Measurements from ENCODE around the gene MINK1.
"Not testable (repeated sequence)": the region's sequence is repeated elsewhere in the genome, so short reads cannot be mapped to it uniquely, and the experiment has no call there.

Gene MINK1

DNA sequence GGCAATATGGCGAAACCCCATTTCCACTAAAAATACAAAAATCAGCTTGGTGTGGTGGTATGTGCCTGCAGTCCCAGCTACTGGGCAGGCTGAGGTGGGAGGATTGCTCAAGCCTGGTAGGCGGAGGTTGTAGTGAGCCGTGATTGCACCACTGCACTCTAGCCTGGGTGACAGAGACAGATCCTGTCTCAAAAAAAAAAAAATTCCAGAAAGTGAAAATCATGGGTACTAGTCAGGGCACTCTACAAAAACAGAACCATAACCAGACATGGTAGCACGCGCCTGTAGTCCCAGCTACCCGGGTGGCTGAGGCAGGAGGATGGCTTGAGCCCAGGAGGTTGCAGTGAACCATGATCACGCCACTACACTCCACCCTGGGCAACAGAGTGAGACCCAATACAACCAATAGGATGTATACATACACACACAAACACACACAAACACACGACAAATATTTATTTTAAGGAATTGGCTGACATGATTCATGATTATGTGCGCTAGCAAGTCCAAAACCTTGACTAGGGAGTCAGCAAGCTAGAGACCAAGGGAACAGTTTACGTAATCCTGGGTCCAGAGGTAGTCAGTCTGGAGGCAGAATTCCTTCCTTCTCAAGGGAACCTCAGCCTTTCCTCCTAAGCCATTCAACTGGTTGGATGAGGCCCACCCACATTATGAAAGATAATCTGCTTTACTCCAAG lies 87.4 kb downstream of the MINK1 start:
- in situ Hi-C loops (cut with MboI; ENCODE audit: low sequenced_read_pairs), result no loop called here

DNA sequence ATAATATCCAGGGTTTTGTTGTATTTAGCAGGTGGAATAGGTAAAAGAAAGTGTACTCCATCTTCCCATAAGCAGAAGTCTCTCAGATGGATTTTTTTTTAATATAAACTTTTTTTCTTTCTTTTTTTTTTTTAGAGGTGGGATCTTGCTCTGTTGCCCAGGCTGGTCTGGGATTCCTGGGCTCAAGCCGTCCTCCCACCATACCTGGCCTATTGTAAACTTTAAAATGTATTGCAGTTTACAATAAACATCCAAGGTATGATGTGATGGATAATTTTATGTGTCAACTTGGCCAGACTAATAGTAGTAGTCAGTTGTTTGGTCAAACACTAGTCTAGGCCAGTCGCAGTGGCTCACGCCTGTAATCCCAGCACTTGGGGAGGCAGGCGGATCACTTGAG lies 88.2 kb downstream of the MINK1 start:
- in situ Hi-C loops (cut with MboI; ENCODE audit: low sequenced_read_pairs), result no loop called here

DNA sequence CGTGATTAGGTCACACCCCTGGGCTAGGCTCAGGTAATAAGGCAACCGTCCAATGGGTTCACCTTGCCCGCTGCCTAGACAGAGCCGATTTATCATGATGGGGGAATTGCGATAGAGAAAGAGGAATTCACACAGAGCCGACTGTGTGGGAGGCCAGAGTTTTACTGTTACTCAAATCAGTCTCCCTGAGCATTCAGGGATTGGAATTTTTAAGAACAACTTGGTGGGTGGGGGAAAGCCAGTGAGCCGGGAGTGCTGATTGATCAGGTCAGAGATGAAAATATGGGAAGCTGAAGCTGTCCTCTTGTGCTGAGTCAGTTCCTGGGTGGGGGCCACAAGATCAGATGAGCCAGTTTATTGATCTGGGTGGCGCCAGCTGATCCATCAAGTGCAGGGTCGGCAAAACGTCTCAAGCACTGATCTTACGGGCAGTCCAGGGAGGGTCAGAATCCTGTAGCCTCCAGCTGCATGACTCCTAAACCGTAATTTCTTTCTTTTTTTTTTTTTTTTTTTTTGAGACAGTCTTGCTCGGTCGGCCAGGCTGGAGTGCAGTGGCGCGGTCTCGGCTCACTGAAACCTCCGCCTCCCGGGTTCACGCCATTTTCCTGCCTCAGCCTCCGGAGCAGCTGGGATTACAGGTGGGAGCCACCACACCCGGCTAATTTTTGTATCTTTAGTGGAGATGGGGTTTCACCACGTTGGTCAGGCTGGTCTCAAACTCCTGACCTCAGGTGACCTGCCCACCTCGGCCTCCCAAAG lies 93.6 kb downstream of the MINK1 start:
- in situ Hi-C loops (cut with MboI; ENCODE audit: low sequenced_read_pairs), result not testable (repeated sequence)

DNA sequence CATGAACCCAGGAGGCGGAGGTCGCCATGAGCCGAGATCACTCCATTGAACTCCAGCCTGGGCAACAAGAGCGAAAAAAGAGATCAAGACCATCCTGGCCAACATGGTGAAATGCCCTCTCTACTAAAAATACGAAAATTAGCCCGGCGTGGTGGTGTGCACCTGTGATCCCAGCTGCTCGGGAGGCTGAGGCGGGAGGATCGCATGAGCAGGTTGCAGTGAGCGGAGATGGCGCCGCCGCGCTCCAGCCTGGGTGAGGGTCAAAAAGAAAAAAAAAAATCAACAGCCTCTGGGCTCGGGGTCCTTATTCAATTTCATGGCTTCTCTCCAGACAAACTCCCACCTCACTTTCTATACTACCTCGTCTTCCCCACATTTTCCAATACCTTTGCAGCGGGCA lies 95.7 kb downstream of the MINK1 start:
- in situ Hi-C loops (cut with MboI; ENCODE audit: low sequenced_read_pairs), result no loop called here

DNA sequence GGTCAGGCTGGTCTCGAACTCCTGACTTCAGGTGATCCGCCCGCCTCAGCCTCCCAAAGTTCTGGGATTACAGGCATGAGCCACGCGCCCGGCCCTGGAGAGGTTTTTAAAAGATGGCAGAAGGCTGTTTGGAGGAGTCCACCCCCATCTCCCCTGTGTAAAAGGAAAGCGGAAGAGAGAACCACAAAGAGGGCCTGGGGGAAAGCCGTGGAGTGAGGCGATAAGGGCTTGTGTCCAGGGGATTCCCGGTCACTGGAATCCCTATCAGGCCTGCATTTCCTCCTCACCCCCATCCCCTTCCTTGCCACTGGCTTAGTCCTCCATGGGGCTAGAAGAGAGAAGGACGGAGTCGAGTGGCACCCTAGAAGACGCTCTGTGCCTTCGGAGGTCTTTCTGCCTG lies 98.8 kb downstream of the MINK1 start, which contains the start of gene GP1BA:
GP1BA (plus strand) TSS at position 315 of the 400 bp plus-strand sequence. CDS start 328 bp downstream, outside the sequence.
- in situ Hi-C loops (cut with MboI; ENCODE audit: low sequenced_read_pairs), result no loop called here

DNA sequence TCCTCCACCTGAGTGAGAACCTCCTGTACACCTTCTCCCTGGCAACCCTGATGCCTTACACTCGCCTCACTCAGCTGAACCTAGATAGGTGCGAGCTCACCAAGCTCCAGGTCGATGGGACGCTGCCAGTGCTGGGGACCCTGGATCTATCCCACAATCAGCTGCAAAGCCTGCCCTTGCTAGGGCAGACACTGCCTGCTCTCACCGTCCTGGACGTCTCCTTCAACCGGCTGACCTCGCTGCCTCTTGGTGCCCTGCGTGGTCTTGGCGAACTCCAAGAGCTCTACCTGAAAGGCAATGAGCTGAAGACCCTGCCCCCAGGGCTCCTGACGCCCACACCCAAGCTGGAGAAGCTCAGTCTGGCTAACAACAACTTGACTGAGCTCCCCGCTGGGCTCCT lies 99.6 kb downstream of the MINK1 start:
- in situ Hi-C loops (cut with MboI; ENCODE audit: low sequenced_read_pairs), result no loop called here

DNA sequence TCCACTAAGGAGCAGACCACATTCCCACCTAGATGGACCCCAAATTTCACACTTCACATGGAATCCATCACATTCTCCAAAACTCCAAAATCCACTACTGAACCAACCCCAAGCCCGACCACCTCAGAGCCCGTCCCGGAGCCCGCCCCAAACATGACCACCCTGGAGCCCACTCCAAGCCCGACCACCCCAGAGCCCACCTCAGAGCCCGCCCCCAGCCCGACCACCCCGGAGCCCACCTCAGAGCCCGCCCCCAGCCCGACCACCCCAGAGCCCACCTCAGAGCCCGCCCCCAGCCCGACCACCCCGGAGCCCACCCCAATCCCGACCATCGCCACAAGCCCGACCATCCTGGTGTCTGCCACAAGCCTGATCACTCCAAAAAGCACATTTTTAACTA lies 100.5 kb downstream of the MINK1 start:
- in situ Hi-C loops (cut with MboI; ENCODE audit: low sequenced_read_pairs), result no loop called here

DNA sequence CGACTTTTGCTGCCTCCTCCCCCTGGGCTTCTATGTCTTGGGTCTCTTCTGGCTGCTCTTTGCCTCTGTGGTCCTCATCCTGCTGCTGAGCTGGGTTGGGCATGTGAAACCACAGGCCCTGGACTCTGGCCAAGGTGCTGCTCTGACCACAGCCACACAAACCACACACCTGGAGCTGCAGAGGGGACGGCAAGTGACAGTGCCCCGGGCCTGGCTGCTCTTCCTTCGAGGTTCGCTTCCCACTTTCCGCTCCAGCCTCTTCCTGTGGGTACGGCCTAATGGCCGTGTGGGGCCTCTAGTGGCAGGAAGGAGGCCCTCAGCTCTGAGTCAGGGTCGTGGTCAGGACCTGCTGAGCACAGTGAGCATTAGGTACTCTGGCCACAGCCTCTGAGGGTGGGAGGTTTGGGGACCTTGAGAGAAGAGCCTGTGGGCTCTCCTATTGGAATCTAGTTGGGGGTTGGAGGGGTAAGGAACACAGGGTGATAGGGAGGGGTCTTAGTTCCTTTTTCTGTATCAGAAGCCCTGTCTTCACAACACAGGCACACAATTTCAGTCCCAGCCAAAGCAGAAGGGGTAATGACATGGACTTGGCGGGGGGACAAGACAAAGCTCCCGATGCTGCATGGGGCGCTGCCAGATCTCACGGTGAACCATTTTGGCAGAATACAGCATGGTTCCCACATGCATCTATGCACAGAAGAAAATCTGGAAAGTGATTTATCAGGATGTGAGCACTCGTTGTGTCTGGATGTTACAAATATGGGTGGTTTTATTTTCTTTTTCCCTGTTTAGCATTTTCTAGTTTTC lies 101.2 kb downstream of the MINK1 start:
- in situ Hi-C loops (cut with MboI; ENCODE audit: low sequenced_read_pairs), result no loop called here

DNA sequence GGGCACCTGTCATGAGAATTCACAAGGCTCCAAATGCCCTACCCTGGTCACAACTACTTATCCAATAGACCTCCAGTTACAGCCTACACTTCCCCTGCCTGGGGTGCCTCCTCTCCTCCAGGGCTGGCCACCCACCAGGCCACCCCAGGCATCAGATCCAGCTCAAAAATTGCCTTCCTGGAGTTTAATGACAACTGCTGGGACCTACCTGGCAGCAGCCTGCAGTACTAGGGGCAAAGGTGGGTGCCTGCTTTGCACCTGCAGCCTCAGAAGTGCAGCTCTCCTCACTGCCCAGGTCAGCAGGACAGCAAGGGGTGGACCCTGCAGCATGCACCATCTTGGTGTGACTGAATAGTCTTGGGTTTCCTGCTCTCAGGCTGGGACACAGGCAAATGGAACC lies 102.5 kb downstream of the MINK1 start:
- in situ Hi-C loops (cut with MboI; ENCODE audit: low sequenced_read_pairs), result no loop called here

DNA sequence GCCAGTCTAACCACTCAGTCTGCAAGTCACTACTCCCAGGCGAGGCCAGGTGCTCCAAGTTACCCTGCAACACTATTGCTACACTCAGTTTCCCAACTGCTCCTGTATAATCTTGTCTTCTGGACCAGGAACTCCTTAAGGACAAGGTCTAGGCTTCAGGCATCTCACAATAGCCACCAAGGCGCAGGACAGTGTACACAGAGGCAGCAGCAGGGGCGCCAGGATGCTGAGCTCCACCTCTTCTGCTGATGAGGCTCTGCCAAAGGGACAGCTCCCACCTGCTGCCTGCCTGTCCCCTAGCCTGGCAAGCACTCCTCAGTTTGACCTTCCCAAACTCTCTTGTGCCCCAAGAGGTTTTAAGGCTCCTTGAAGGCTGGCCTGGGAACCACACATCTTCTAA lies 103.3 kb downstream of the MINK1 start:
- in situ Hi-C loops (cut with MboI; ENCODE audit: low sequenced_read_pairs), result no loop called here

DNA sequence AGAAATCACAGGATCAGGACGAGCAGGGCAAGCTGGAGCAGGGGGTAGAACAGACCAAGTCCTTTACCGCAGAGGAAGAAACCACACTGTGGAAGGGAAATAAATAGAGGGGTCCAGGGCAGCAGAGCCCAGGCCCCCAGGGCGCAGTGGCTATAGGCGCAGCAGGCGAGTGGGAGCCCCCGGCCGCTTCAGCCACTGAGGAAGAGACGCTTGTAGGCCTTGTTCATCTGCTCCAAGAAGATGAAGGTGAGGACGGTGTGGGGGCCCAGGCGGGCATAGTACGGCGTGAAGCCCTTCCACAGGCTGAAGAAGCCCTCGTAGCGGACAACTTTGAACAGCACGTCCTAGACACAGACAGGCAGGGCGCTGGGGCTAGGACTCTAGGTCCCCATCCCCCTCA lies 104.4 kb downstream of the MINK1 start:
- in situ Hi-C loops (cut with MboI; ENCODE audit: low sequenced_read_pairs), result no loop called here

DNA sequence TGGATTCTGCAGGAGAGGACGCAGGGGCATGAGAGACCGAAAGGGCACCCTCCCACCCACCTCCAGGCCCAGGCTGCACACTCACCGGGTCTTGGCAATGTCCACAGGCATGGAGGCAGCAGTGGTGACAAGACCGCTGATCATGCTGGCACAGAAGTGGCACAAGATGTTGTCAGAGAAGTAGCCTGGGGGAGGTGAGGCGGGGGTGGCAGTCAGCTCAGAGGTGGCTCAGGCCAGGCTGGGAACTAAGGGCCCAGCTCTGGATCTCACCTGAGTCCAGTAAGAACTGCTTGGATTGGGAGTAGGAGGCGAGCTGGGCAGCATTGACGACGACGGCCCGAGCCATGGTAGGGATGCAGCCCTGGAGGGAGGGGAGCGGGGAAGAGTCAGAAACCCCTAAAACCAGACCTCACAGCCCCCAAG lies 104.9 kb downstream of the MINK1 start:
- in situ Hi-C loops (cut with MboI; ENCODE audit: low sequenced_read_pairs), result no loop called here

DNA sequence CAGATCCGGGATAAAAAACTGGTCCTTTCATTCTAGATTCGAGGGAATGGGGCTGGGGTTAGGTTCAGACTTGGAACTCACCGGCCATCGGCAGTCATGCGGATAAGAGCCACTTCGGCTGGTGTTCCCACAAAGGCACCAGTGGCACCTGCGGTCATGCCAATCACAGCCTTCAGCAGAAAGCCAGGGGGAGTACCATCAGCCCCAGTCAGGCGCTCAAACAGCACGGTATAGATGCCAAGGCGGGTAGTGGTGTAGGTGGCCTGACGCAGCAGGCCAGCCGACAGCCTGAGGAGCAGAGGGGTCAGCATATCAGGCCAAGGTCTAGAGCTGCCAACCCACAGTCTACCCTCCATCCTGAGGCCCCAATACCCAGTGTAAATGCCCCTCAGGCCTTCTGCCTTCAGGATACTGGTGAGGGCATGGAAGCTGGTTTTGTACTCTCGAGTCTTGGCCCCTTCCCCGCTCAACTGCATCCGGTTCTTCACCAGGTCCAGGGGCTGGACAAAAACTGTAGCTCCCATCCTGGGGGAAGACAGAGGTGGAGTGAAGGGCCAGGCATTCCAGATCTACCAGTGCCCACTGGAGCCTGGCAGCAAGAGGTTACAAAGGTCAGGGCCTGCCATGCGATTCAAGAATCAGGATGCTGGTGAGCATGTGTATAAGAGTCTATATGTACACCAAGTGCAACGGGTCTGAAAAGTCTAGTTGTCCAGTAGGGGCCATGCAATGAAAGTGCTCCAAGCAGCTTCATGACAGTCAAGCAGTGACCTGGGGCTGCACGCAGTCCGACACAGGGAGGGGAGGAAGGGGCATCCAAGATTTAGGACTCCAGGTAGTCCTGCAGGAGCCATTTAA lies 105.8 kb downstream of the MINK1 start:
- in situ Hi-C loops (cut with MboI; ENCODE audit: low sequenced_read_pairs), result no loop called here

DNA sequence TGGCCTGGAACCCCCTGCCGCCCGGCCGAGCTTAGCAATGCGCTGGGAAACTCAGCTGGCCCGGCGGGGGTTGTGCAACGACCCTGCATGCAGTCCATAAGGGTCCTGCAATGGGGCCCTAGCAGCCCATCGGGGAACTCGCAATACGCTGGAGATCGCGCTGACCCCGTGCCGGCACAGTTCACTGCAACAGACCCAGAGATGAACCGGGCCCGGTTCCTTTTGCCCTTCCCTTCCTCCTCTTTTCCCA lies 106.3 kb downstream of the MINK1 start:
- in situ Hi-C loops (cut with MboI; ENCODE audit: low sequenced_read_pairs), result no loop called here

DNA sequence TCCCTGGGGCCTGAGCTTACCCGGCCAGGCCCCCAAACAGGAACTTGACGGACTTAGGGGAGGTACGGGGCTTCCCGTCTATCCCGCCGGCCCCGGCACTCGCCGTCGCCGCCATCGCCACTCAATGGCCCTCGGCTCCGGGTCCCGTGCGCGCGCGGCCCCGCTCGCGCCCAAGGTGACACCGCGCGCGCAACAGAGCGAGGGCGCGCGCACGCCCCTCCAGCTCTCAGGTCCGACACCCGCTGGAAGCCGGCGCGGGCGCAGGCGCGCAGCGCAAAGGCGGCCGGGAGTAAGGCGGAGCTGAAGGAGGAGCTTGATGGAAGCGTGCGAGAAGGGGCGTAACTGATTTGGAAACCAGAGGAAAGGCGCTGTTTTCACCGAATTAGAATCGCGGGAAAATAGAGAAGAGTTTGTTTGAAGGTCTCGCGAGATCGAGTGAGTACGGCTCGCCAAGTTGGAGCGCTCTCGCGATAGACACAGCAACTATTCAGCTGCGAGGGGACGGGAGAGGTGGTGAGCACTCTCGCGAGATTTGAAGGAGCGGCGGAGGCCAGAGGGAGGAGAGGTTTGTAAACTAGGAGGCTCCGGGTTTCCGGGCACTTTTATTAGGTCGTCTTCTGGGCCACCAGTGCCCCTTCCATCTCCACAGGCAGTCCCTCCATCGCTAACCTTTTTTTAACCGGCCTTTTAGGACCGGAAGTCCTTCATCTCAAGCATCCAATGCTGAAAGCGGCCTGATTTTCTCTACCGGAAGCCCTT lies 106.8 kb downstream of the MINK1 start, which contains the start of the genes RNF167 and SLC25A11:
RNF167 (plus strand) TSS at position 473 of the 759 bp plus-strand sequence. CDS start 642 bp downstream, outside the sequence.
SLC25A11 (minus strand) TSS at position 251 of the 759 bp plus-strand sequence; CDS start at position 115, 136 bp downstream.
- in situ Hi-C loops (cut with MboI; ENCODE audit: low sequenced_read_pairs), result no loop called here

DNA sequence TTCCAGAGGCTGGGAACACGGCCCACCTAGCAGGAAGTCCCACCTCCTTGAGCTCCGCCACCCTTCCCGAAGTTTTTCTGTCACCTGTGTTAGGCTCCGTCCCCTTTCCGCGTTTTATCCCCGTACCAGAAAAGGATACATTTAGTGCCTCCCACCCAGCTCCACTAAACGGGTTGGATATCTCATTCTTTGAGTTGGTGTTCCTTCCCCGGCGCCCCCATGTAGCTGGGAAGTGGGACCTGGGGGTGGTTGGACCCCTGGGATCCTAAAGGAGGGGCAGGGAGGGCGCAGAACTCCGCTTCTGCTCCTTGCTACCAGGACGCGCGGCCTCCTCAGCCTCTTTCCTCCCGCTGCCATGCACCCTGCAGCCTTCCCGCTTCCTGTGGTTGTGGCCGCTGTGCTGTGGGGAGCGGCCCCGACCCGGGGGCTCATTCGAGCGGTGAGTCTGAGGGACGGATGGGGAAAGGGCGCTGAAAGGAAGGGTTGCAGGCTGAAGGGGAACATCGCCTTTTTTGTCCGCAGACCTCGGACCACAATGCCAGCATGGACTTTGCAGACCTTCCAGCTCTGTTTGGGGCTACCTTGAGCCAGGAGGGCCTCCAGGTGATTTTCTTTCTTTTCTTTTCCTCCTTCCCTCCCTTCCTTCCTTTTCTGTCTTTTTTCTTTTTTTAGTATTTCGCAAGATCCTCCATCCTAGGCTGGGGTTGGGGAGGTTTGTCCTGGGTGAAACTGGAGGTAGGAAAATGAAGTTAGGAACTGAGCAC lies 107.6 kb downstream of the MINK1 start:
- in situ Hi-C loops (cut with MboI; ENCODE audit: low sequenced_read_pairs), result no loop called here

DNA sequence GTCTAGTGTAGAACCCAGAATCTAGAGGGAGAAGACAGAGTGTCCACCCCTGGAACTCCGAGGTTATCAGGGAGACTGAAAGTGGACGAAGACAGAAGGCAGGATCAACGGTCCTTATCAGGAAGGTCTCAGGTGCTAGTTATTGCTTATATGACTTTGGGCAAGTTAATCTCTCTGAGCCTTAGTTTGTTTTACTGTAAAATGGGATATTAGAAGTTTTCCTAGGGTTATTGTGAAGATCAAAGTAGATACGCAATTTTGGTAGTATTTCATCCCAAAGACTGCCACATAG lies 108.1 kb downstream of the MINK1 start:
- in situ Hi-C loops (cut with MboI; ENCODE audit: low sequenced_read_pairs), result no loop called here

DNA sequence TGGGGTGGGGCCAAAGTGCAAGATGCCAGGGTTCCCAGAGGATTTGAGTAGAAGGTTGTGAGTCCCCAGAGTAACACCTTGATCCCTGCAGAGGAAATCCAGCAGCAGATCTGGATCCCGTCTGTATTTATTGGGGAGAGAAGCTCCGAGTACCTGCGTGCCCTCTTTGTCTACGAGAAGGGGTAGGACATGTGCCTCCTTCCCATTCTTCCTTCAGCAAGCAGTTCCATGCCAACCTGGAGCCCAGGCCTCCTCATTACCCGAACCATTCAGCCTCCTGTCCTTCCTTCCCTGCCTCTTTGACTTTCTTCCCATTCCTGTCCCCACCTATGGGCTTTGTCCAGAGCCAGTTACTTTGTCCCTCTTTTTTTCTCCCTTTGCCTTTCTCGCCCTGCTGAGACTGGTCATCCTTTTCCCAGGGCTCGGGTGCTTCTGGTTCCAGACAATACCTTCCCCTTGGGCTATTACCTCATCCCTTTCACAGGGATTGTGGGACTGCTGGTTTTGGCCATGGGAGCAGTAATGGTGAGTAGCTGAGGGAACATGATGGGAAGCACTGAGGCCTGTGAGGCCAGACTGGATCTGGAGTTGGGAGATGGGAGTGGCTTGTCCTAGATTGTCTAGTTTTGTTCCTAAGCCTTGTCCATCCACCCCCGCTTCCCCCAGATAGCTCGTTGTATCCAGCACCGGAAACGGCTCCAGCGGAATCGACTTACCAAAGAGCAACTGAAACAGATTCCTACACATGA lies 109.8 kb downstream of the MINK1 start:
- in situ Hi-C loops (cut with MboI; ENCODE audit: low sequenced_read_pairs), result no loop called here

DNA sequence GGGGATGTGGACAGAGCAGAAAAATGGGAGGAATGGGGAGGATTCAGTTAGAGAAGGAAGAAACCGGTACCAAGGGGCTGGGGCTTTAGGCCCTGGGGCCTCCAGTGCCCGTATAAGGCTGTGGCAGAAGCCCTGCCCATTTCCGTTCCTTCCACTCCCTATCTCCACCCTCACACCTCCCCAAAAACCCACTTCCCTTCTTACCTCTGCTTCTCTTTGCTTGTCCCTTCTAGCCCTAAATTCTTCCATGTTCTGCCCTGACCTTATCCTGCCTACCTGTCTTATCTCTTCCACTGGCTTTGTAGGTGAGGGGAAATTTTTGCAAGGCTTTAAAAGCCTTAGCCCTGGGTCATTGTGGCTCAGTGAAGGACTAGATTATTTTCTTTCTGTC lies 111.0 kb downstream of the MINK1 start:
- in situ Hi-C loops (cut with MboI; ENCODE audit: low sequenced_read_pairs), result no loop called here
